GM19239 (cell line): Measurements from ENCODE around the gene CFAP46.

Source experiments
- DNase-seq: peaks from one replicate; pipeline ENCODE4 v3.0.0; 2011; ENCODE audit warnings: low spot score; ENCODE audit not compliant: insufficient read length
- FAIRE-seq: peaks from 2 replicates; lab custom pipeline; 2011; peaks lifted over from hg19 to GRCh38; lab: Jason Lieb, UNC

Gene CFAP46

DNA sequence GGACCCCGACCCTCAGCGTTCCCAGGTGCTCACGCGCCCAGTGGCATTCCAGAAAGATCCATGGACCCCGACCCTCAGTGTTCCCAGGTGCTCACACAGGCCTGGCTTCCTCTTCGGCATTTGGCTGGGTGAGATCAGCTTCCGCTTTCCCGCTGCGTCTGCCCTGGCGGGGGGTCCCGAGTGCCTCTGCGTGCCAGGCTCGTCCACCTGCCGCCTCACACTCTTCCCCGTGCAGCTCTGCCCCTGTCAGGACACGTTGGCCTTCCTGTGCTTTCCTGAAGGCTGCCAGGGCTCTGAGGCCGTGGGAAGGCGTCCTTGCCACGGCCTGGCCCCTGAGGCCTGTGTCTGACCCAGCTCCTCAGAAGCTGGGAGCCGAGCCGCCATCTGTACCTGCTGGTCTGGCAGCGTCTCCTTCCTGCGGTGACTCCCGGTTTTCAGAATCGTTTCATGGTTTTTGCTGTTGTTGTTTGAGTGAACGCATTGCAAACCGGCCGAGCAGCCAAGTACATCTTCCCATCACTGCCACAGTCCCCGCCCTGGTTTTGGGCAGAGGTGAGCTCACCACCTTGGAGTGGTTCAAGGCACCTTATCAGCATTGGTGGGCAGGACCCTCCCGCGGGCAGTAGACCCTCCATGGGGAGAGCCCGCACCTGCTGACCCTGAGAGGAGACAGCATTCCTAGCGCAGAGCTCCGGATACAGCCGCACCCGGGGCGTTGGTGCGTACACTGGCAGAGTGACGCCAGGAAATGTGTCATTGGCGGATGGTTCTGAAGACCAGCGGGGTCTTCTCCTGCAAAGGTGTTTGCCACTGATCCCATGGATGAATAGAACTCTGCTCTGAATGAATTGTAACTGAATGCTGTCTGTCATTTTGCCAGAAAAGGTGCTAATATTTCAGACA lies 173.8 kb downstream of the CFAP46 start:
- DNase-seq = no peak
- no peak for FAIRE-seq

DNA sequence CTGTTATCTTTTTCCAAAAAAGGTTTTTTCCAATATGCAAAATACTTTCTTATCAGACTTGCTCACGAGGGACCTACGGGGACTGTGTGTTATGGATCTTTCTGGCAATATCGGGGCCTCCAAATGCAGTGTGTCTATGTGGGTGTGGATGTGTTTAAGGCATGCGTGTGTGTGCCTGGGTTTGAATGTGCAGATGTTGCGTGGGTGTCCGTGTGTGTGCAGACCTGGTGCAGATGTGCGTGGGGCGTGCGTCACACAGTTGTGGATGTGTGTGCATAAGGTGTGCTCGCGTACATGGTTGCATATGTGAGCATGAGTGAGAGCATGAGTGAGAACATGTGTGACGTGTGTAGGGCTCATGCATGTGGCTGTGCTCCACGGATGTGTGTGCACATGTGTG lies 176.1 kb downstream of the CFAP46 start:
- no peak for FAIRE-seq
- DNase-seq = no peak

DNA sequence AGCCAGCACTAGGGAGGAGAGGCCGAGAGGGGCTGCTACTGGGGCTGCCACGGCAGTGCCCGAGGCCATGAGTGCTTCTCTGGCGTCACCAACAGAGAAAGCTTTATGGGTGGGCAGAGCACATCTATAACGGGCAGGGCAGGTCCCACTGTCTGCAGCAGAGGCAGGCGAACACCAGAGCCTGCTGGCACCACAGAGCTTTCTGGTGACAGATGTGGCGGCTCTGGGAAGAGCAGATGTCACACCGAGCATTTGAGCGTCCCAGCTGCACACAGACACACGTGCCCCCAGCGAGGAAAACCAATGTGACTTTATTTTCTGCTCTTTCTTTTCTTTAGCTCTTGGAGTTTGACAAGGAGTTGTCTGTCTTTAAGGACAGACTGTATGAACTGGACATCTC lies 176.9 kb downstream of the CFAP46 start:
- FAIRE-seq (no peak), DNase-seq (no peak)

DNA sequence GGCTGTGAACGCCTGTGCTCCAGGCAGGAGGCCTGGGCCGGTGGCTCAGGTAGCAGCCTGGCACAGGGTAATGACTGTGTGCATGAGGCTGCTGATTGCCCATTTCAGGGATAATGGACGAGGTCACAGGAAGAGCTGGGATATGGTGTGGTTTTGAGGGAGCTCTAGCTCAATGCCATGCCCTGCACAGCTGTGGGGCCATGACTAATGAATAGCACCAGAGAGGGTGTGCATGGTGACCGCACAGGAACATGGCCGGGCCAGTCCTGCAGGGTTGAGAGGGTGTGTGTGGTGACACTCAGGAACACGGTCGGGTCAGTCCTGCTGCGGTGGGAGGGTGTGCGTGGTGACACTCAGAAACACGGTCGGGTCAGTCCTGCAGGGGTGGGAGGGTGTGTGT lies 178.3 kb downstream of the CFAP46 start:
- DNase-seq (no peak), FAIRE-seq (no peak)

DNA sequence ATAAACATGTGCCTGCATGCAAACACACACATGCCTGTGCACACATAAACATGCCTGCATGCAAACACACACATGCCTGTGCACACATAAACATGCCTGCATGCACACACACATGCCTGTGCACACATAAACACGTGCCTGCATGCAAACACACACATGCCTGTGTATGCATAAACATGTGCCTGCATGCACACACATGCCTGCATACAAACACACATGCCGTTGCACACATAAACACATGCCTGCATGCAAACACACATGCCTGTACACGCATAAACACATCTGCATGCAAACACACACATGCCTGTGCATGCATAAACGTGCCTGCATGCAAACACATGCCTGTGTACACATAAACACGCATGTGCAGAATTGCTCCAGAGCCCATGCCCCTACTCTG lies 178.8 kb downstream of the CFAP46 start:
- FAIRE-seq (no peak), DNase-seq (no peak)

DNA sequence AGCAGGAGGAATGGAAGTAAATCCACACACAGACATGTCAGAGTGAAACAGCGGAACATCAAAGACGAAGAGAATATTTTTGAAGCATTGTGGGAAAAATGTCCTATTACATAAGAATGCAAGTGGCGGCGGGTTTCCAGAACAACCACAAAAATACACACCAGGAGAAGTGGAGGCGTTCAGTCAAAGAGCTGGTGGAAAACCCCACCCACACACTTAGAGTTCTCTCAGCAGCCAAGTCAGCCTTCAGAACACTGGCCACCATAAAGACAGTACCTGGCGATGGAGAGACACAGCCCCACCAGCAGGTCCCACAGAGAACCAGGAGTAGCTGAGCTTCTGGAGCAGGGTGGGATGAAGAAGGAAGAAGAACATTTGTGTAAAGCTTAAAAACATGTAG lies 180.1 kb downstream of the CFAP46 start:
- DNase-seq (no peak), FAIRE-seq (no peak)

DNA sequence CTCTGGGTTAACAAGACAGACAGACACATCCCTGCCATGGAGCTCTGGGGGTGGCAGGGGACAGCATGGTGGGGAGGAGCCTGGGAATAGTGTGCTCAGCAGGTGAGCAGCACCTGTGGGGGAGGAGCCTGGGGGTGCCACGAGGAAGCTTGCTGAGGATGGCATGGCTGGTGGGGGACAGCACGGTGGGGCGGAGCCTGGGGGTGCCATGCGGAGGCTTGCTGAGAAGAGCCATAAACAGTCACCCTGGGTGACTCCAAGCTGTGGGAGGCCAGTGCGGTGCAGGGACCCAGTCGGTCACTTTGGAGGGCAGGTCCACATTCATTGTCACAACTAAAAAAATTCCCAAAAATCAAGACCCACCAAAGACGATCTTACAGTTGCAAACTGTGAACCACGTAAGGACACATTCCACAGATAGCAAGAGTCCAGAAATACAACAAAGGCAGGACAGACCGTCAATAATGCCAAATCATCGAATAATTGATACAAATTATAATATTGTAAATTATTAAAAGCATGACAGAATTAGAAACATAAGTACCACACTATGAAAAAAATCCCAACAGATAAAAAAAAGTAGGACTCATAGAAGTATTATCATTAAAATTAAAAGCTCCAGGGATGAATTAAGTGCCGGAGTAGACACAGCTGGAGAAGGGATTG lies 180.8 kb downstream of the CFAP46 start:
- no peak for FAIRE-seq
- DNase-seq = no peak

DNA sequence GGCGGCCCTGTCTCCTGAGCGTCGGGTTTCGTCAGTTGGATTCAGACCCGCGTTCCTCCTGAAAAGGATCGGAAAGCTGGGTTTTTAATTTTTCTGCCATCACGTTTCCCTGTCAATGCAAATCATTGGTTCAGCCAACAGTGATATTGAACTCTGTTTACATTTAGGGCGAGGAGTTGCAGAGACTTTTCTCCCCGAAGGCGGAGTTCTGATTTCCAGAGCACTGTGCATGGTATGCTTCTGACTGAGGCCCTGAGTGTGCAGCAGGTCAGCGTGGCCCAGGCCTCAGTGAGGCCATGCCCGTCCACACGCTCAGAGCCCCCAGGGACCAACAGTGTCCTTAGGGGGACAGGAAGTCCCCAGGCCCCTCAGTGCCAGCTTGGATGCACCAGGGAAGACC lies 183.5 kb downstream of the CFAP46 start:
- no peak for FAIRE-seq
- DNase-seq = no peak
